Heart left ventricle (tissue), 16 donors: ENCODE data around the gene ADH5. TPM values are rescaled to one million over a fixed set of nuclear protein-coding genes. Genes with fewer than 3 reads are reported as not detected.
A peak's percentile ranks its signal among the peaks of the same experiment; 100 is the strongest.

Experiments
- ATAC-seq, 4 donors: fragments of 200-7000 bp; cut with Tn5 transposase; one replicate each; pipeline ENCODE4 v1.9.1; 2020 to 2022; ENCODE audit warnings: moderate library complexity in 4 of 4, mild to moderate bottlenecking in 3 of 4, moderate number of reproducible peaks in 1 of 4
- DNase-seq, 5 donors: peaks; one replicate each; pipeline ENCODE4 v3.0.0-alpha.2; 2020
- H3K27ac ChIP-seq, 12 donors: fragments of 200-600 bp; sonication (generic) in 4 of 12; one replicate each; pipeline versions ENCODE4 v1.5.0 to v1.8.0; 2016 to 2022; ENCODE audit warnings: mild to moderate bottlenecking in 2 of 12
- H3K27me3 ChIP-seq, 9 donors: fragments of 200-600 bp; sonication (generic) in 2 of 9; one replicate each; pipeline versions ENCODE4 v1.5.1 to v1.8.0; 2016 to 2022; ENCODE audit warnings: mild to moderate bottlenecking in 3 of 9
- H3K36me3 ChIP-seq, 9 donors: fragments of 200-600 bp; sonication (generic) in 2 of 9; one replicate each; pipeline versions ENCODE4 v1.5.0 to v1.8.0; 2018 to 2022; ENCODE audit warnings: mild to moderate bottlenecking in 2 of 9
- H3K4me1 ChIP-seq, 12 donors: fragments of 200-600 bp; sonication (generic) in 4 of 12; one replicate each; pipeline versions ENCODE4 v1.5.0 to v1.8.0; 2016 to 2022; ENCODE audit warnings: mild to moderate bottlenecking in 3 of 12
- H3K4me3 ChIP-seq, 12 donors: fragments of 200-600 bp; sonication (generic) in 4 of 12; one replicate each; pipeline versions ENCODE4 v1.5.0 to v1.8.0; 2017 to 2022; ENCODE audit warnings: mild to moderate bottlenecking in 9 of 12, moderate library complexity in 4 of 12
- H3K9me3 ChIP-seq, 12 donors: fragments of 200-600 bp; sonication (generic) in 4 of 12; one replicate each; pipeline versions ENCODE4 v1.5.0 to v1.8.0; 2016 to 2022; ENCODE audit warnings: mild to moderate bottlenecking in 1 of 12
- CTCF ChIP-seq, 12 donors: fragments of 200-600 bp; sonication (generic) in 4 of 12; IDR thresholded peaks; one replicate each; pipeline versions ENCODE4 v1.5.0 to v1.8.0; 2018 to 2022; ENCODE audit warnings: antibody characterized with exemption in 12 of 12, mild to moderate bottlenecking in 5 of 12
- POLR2A ChIP-seq, 2 donors: fragments of 450-650 bp; IDR thresholded peaks; one replicate each; pipeline ENCODE4 v1.6.1; 2017; ENCODE audit warnings: antibody characterized with exemption in 2 of 2, mild to moderate bottlenecking in 2 of 2, moderate library complexity in 2 of 2
- WGBS, 4 donors: extraction: QIAGEN DNeasy Blood & Tissue Kit in 2 of 4; methylation state at CpG; one replicate each; pipeline versions ENCODE4 v1.1.5 to v1.1.7; 2013 to 2018; 5-methylcytosine and 5-hydroxymethylcytosine counted together
- intact Hi-C, 10 donors: fragments of 100-400 bp; cut with DNase I; formaldehyde crosslinking; loops; one replicate each; pipeline versions ENCODE4 v1.11.1 to v1.14.2; 2022
- polyA plus RNA-seq, 2 donors: library from polyadenylated mRNA; stranded (reverse); fragments of 200-250 nt; gene quantifications; one replicate each; pipeline ENCODE4 v1.2.3, GENCODE V29; 2013
- total RNA-seq, 9 donors: library from RNA; depleted of rRNA in 2 of 9; stranded (reverse); fragments of >200 nt in 2 of 9; fragmentation: NEBNext Ultra II Directional in 3 of 9; extraction: Animal tissue kit (Norgen Biotek cat#: 25700) in 3 of 9; gene quantifications; one replicate each; pipeline versions ENCODE4 v1.1.0 to v1.2.4, GENCODE V29; 2016 to 2023
- donor health status: ischemic (EF 13 %, LVEDD 7.1; RV severe dilation, severe dysfunction).
- donor health status: healthy with polysubstance abuse.
- donor health status: DM: no; HTN: yes; CAD: no.
- donor health status: DM: no; HTN: no; CAD: no.
- donor health status: ischemic (EF 25% LVEDD 6.9; RV normal size, moderate dysfunction).
- donor health status: ischemic (EF 25% LVEDD 5.7; RV mildly dilated, moderate dysfunction).
- donor health status: healthy.
- donor health status: DM: yes; HTN: yes; CAD: no.
- donor health status: ischemic (EF 35%, LVEDD 5.7; RV mildly dilated, moderate dysfunction).
- donor health status: nonischemic (EF 11% LVEDD 7.7; RV severe dilation, severe dysfunction).
- donor health status: DM: yes; HTN: yes; CAD: no.
- donor health status: PGD.
- donor health status: ischemic (EF 29% LVEDD 5.4; RV normal size, mild dysfunction).
- donor health status: nonischemic (EF 23%, LVEDD 6.1; RV moderate dilation, normal function).

The ADH5 gene
- total and polyA plus RNA-seq, 11 donors: 104 to 246 (median 142) TPM

- intact Hi-C loops: loop anchor here (5.0 to 10.0 kb wide), 7 partner anchors 56 to 908 kb away; partner anchors contain the start of genes STPG2 (in 2 of the 10) and METAP1 (in 1 of the 10)
- Histone ChIP-seq H3K36me3 (peaks cover 0 to 81% (median 61%) of the 10 kb centered on the region in 9 donors), H3K27me3 (no peaks in the 10 kb centered on the region), H3K4me1 (peaks cover 0 to 11% (median 3%) of the 10 kb centered on the region in 12 donors), H3K27ac (no peak overlapping the region), H3K4me3 (no peak overlapping the region), H3K9me3 (no peaks in the 10 kb centered on the region)
- TF ChIP-seq POLR2A (IDR thresholded peaks at IDR 0.05) (no peak), CTCF (IDR thresholded peaks at IDR 0.05) (no peak)
- ATAC-seq (no peak), DNase-seq (no peak)
Measured at GRCh38 chr4:99052902-99053301, 35.7 kb downstream of the ADH5 start.

- peaks cover 0 to 15% (median 0%) of the 10 kb centered on the region in 12 donors for H3K4me1 ChIP-seq
- ATAC-seq: no peak
- no peak overlapping the region for H3K4me3 ChIP-seq
- no peaks in the 10 kb centered on the region for H3K27me3 ChIP-seq
- H3K36me3 ChIP-seq: peaks cover 0 to 73% (median 61%) of the 10 kb centered on the region in 9 donors
- 32 to 59% (median 46%) methylated on average over 2 of the region's 2 CpGs for WGBS, 4 donors
- no peaks in the 10 kb centered on the region for H3K9me3 ChIP-seq
- no peak for DNase-seq
- TF ChIP-seq POLR2A (IDR thresholded peaks at IDR 0.05) (no peak), CTCF (IDR thresholded peaks at IDR 0.05) (peak in 2 of 12 donors; percentile 8 to 22)
- H3K27ac ChIP-seq: no peak overlapping the region
- intact Hi-C loops: no loop called here
Measured at GRCh38 chr4:99047710-99048109, 40.9 kb downstream of the ADH5 start.

- no peak for TF ChIP-seq CTCF (IDR thresholded peaks at IDR 0.05)
- TF ChIP-seq POLR2A (IDR thresholded peaks at IDR 0.05): no peak
- Histone ChIP-seq H3K9me3 (peaks cover 0 to 8% (median 2%) of the 10 kb centered on the region in 12 donors), H3K27ac (peak overlapping the region in 1 of 12 donors; percentile 56), H3K4me3 (no peak overlapping the region), H3K4me1 (peaks cover 0 to 15% (median 0%) of the 10 kb centered on the region in 12 donors), H3K27me3 (no peaks in the 10 kb centered on the region), H3K36me3 (peaks cover 0 to 54% (median 32%) of the 10 kb centered on the region in 9 donors)
- WGBS, 4 donors: 47 to 59% (median 50%) methylated on average over 2 of the region's 2 CpGs
- DNase-seq: no peak
- intact Hi-C loops: no loop called here
- no peak for ATAC-seq
Measured at GRCh38 chr4:99043346-99043745, 45.2 kb downstream of the ADH5 start.

GRCh38 chr4:99038213-99038612 lies 50.4 kb downstream of the ADH5 start:
- no peaks in the 10 kb centered on the region for H3K27me3 ChIP-seq
- H3K4me3 ChIP-seq: no peak overlapping the region
- no peak overlapping the region for H3K27ac ChIP-seq
- WGBS, 4 donors: 95 to 100% (median 98%) methylated on average over 1 of the region's 1 CpG
- peaks cover 0 to 25% (median 7%) of the 10 kb centered on the region in 12 donors for H3K9me3 ChIP-seq
- H3K36me3 ChIP-seq: peaks cover 0 to 24% (median 12%) of the 10 kb centered on the region in 9 donors
- DNase-seq (no peak), ATAC-seq (no peak)
- TF ChIP-seq POLR2A (IDR thresholded peaks at IDR 0.05) (no peak), CTCF (IDR thresholded peaks at IDR 0.05) (no peak)
- peaks cover 0 to 4% (median 0%) of the 10 kb centered on the region in 12 donors for H3K4me1 ChIP-seq
- intact Hi-C loops: no loop called here
